ENCODE measurements around the gene EPHA2.

The EPHA2 gene

GRCh38 chr1:16155537-16156410, at the start of gene EPHA2:
EPHA2 (minus strand) TSS chr1:16156069; CDS start chr1:16155932, 137 bp downstream.
- DNase-seq (ENCODE audit: low read depth): no peak
- TF ChIP-seq POLR2A (IDR thresholded peaks at IDR 0.05; ENCODE audit: extremely low read depth, insufficient read length): no peak
- TF ChIP-seq MAX (IDR thresholded peaks at IDR 0.05; ENCODE audit: low read depth, low read length): no peak
- TF ChIP-seq CTCF (IDR thresholded peaks at IDR 0.05; ENCODE audit: low read depth, low read length): no peak
- TF ChIP-seq MYC (IDR thresholded peaks at IDR 0.05; ENCODE audit: low read depth, low read length): no peak
- no peak within 1 kb of the TSS for H3K4me3 ChIP-seq (ENCODE audit: low read depth, low read length)

GRCh38 chr1:16205334-16205671, 49.4 kb upstream of the EPHA2 start:
- no peak for DNase-seq (ENCODE audit: low read depth)
- no peak overlapping the region for H3K4me3 ChIP-seq (ENCODE audit: low read depth, low read length)
- no peak for TF ChIP-seq MAX (IDR thresholded peaks at IDR 0.05; ENCODE audit: low read depth, low read length)
- TF ChIP-seq CTCF (IDR thresholded peaks at IDR 0.05; ENCODE audit: low read depth, low read length): no peak
- TF ChIP-seq MYC (IDR thresholded peaks at IDR 0.05; ENCODE audit: low read depth, low read length): no peak
- TF ChIP-seq POLR2A (IDR thresholded peaks at IDR 0.05; ENCODE audit: extremely low read depth, insufficient read length): no peak

- peak; percentile 46 for DNase-seq (ENCODE audit: low read depth)
These were observed 48.9 kb upstream of the EPHA2 start for GRCh38 chr1:16204634-16205333.

GRCh38 chr1:16204216-16204615, 48.3 kb upstream of the EPHA2 start:
- no peak for DNase-seq (ENCODE audit: low read depth)
- TF ChIP-seq MAX (IDR thresholded peaks at IDR 0.05; ENCODE audit: low read depth, low read length): no peak
- no peak for TF ChIP-seq CTCF (IDR thresholded peaks at IDR 0.05; ENCODE audit: low read depth, low read length)
- TF ChIP-seq POLR2A (IDR thresholded peaks at IDR 0.05; ENCODE audit: extremely low read depth, insufficient read length): no peak
- no peak for TF ChIP-seq MYC (IDR thresholded peaks at IDR 0.05; ENCODE audit: low read depth, low read length)
- no peak overlapping the region for H3K4me3 ChIP-seq (ENCODE audit: low read depth, low read length)

More at GRCh38 chr1:16204634-16205333, 48.9 kb upstream of the EPHA2 start:
- TF ChIP-seq MYC (IDR thresholded peaks at IDR 0.05; ENCODE audit: low read depth, low read length) (no peak), CTCF (IDR thresholded peaks at IDR 0.05; ENCODE audit: low read depth, low read length) (peak; percentile 50)
- no peak overlapping the region for H3K4me3 ChIP-seq (ENCODE audit: low read depth, low read length)

- no peak for TF ChIP-seq MYC (IDR thresholded peaks at IDR 0.05; ENCODE audit: low read depth, low read length)
- no peak for TF ChIP-seq CTCF (IDR thresholded peaks at IDR 0.05; ENCODE audit: low read depth, low read length)
- TF ChIP-seq POLR2A (IDR thresholded peaks at IDR 0.05; ENCODE audit: extremely low read depth, insufficient read length): no peak
- TF ChIP-seq MAX (IDR thresholded peaks at IDR 0.05; ENCODE audit: low read depth, low read length): no peak
- H3K4me3 ChIP-seq (ENCODE audit: low read depth, low read length): no peak overlapping the region
- no peak for DNase-seq (ENCODE audit: low read depth)
These were observed 47.7 kb upstream of the EPHA2 start for GRCh38 chr1:16203550-16203949.
